H9 (cell line): ENCODE measurements around the gene SHMT2. TPM values are rescaled to one million over a fixed set of nuclear protein-coding genes. Genes with fewer than 3 reads are reported as not detected.

Experiments
- DNase-seq: peaks from one replicate; pipeline ENCODE4 v3.0.0-alpha.2; 2017
- H2AFZ ChIP-seq: one replicate; pipeline ENCODE4 v1.6.1; 2013; ENCODE audit warnings: mild to moderate bottlenecking, low read length, control low read depth, moderate library complexity
- H2AK5ac ChIP-seq: 2 replicates; pipeline ENCODE4 v1.6.1; 2013; ENCODE audit warnings: low read length, control low read depth, mixed read lengths; ENCODE audit not compliant: insufficient read length
- H2BK120ac ChIP-seq: one replicate; pipeline ENCODE4 v1.6.1; 2013; ENCODE audit warnings: low read depth, mild to moderate bottlenecking, low read length, control low read depth, inconsistent platforms; ENCODE audit not compliant: poor library complexity, severe bottlenecking
- H2BK12ac ChIP-seq: 2 replicates; pipeline ENCODE4 v1.6.1; 2013; ENCODE audit warnings: low read length, control low read depth, mixed read lengths, low read depth; ENCODE audit not compliant: insufficient read length
- H2BK15ac ChIP-seq: 2 replicates; pipeline ENCODE4 v1.6.1; 2013; ENCODE audit warnings: low read depth, low read length, control low read depth
- H2BK20ac ChIP-seq: one replicate; pipeline ENCODE4 v1.6.1; 2013; ENCODE audit warnings: low read depth, mild to moderate bottlenecking, low read length, control low read depth, inconsistent platforms; ENCODE audit not compliant: poor library complexity, severe bottlenecking
- H2BK5ac ChIP-seq: 2 replicates; pipeline ENCODE4 v1.6.1; 2013; ENCODE audit warnings: low read length, control low read depth, mixed read lengths; ENCODE audit not compliant: insufficient read length
- H3K14ac ChIP-seq: 2 replicates; pipeline ENCODE4 v1.6.1; 2013; ENCODE audit warnings: low read length, control low read depth; ENCODE audit not compliant: insufficient read depth
- H3K18ac ChIP-seq: 2 replicates; pipeline ENCODE4 v1.6.1; 2013; ENCODE audit warnings: low read depth, mild to moderate bottlenecking, mixed read lengths, low read length, control low read depth; ENCODE audit not compliant: insufficient read length
- H3K23ac ChIP-seq: 2 replicates; pipeline ENCODE4 v1.6.1; 2013; ENCODE audit warnings: low read length, control low read depth, mixed read lengths, low read depth; ENCODE audit not compliant: insufficient read length
- H3K23me2 ChIP-seq: 2 replicates; pipeline ENCODE4 v1.6.1; 2013; ENCODE audit warnings: low read depth, mild to moderate bottlenecking, mixed read lengths, low read length, control low read depth; ENCODE audit not compliant: insufficient read length, poor library complexity, severe bottlenecking
- H3K27ac ChIP-seq: 2 replicates; pipeline ENCODE4 v1.5.1; 2013; ENCODE audit warnings: low read length, control low read depth, mixed read lengths, low read depth; ENCODE audit not compliant: insufficient read length
- H3K27me3 ChIP-seq: 2 replicates; pipeline ENCODE4 v1.6.1; 2013; ENCODE audit warnings: low read length, control low read depth, inconsistent platforms; ENCODE audit not compliant: insufficient read depth
- H3K4ac ChIP-seq: 2 replicates; pipeline ENCODE4 v1.6.1; 2013; ENCODE audit warnings: low read depth, mild to moderate bottlenecking, control low read depth, inconsistent platforms, low read length, moderate library complexity
- H3K4me1 ChIP-seq: 2 replicates; pipeline ENCODE4 v1.6.1; 2013; ENCODE audit warnings: low read length, control low read depth, inconsistent platforms; ENCODE audit not compliant: insufficient read depth
- H3K4me2 ChIP-seq: 2 replicates; pipeline ENCODE4 v1.6.1; 2013; ENCODE audit warnings: low read length, control low read depth, mixed read lengths; ENCODE audit not compliant: insufficient read length, insufficient read depth
- H3K56ac ChIP-seq: 2 replicates; pipeline ENCODE4 v1.6.1; 2013; ENCODE audit warnings: low read depth, mild to moderate bottlenecking, mixed read lengths, low read length, control low read depth; ENCODE audit not compliant: insufficient read length
- H3K79me1 ChIP-seq: 2 replicates; pipeline ENCODE4 v1.6.1; 2013; ENCODE audit warnings: low read depth, mild to moderate bottlenecking, moderate library complexity, low read length, control low read depth, inconsistent platforms; ENCODE audit not compliant: insufficient read depth, poor library complexity, severe bottlenecking
- H3K79me2 ChIP-seq: 2 replicates; pipeline ENCODE4 v1.6.1; 2013; ENCODE audit warnings: low read length, control low read depth, inconsistent platforms; ENCODE audit not compliant: insufficient read depth
- H3K9ac ChIP-seq: 2 replicates; pipeline ENCODE4 v1.6.1; 2013; ENCODE audit warnings: low read length, control low read depth, mixed read lengths; ENCODE audit not compliant: insufficient read length; ENCODE audit errors: extremely low read depth
- H3K9me3 ChIP-seq: one replicate; pipeline ENCODE4 v1.6.1; 2013; ENCODE audit warnings: low read depth, low read length, inconsistent platforms; ENCODE audit not compliant: control insufficient read depth
- H3T11ph ChIP-seq: one replicate; pipeline ENCODE4 v1.6.1; 2013; ENCODE audit warnings: mild to moderate bottlenecking, low read length, control low read depth, inconsistent platforms
- H4K20me1 ChIP-seq: one replicate; pipeline ENCODE4 v1.6.1; 2013; ENCODE audit not compliant: control insufficient read depth, insufficient read length, insufficient read depth
- H4K5ac ChIP-seq: 2 replicates; pipeline ENCODE4 v1.6.1; 2013; ENCODE audit warnings: low read depth, mild to moderate bottlenecking, mixed read lengths, low read length, control low read depth; ENCODE audit not compliant: insufficient read length
- H4K8ac ChIP-seq: replicated peaks from 2 replicates; pipeline ENCODE4 v1.6.1; 2013; ENCODE audit warnings: low read length, control low read depth, mixed read lengths, low read depth; ENCODE audit not compliant: insufficient read length
- H4K91ac ChIP-seq: 2 replicates; pipeline ENCODE4 v1.6.1; 2013; ENCODE audit warnings: low read depth, mild to moderate bottlenecking, moderate library complexity, mixed read lengths, low read length, control low read depth; ENCODE audit not compliant: insufficient read length
- H3K27ac Mint-ChIP-seq, 3 experiments: 2 replicates in 2 of 3; 3 replicates in 1 of 3; pipeline ENCODE4 v1.8.0; 2020 to 2021; ENCODE audit warnings: mixed read lengths in 3 of 3, mild to moderate bottlenecking in 1 of 3, moderate library complexity in 1 of 3
- H3K27me3 Mint-ChIP-seq: 2 replicates; pipeline ENCODE4 v1.8.0; 2021; ENCODE audit warnings: low read depth, mild to moderate bottlenecking, moderate library complexity, mixed read lengths
- H3K36me3 Mint-ChIP-seq, 3 experiments: 2 replicates in 2 of 3; 3 replicates in 1 of 3; pipeline ENCODE4 v1.8.0; 2020 to 2021; ENCODE audit warnings: low read depth in 3 of 3, mixed read lengths in 3 of 3; ENCODE audit not compliant: insufficient read depth in 1 of 3
- H3K4me1 Mint-ChIP-seq, 2 experiments: 2 replicates each; pipeline ENCODE4 v1.8.0; 2020; ENCODE audit warnings: mixed read lengths in 2 of 2
- H3K4me3 Mint-ChIP-seq, 2 experiments: 2 replicates in 1 of 2; 3 replicates in 1 of 2; pipeline ENCODE4 v1.8.0; 2020 to 2021; ENCODE audit warnings: mild to moderate bottlenecking in 2 of 2, mixed read lengths in 2 of 2, moderate library complexity in 1 of 2
- H3K9me3 Mint-ChIP-seq, 2 experiments: 2 replicates in 1 of 2; 3 replicates in 1 of 2; pipeline ENCODE4 v1.8.0; 2020; ENCODE audit warnings: mild to moderate bottlenecking in 2 of 2, mixed read lengths in 2 of 2, moderate library complexity in 1 of 2
- CTCF ChIP-seq: fragments of 200-600 bp; sonication (generic); conservative IDR thresholded peaks from 3 replicates; pipeline ENCODE4 v1.8.0; 2021; ENCODE audit warnings: antibody characterized with exemption, mild to moderate bottlenecking
- WGBS: extraction: QIAGEN DNeasy Blood & Tissue Kit; methylation state at CpG from one replicate; pipeline ENCODE4 v1.1.7; 2013; ENCODE audit warnings: missing lambda C conversion rate, low lambda C conversion rate, mixed read lengths; ENCODE audit not compliant: insufficient read length; ENCODE audit errors: extremely low coverage; 5-methylcytosine and 5-hydroxymethylcytosine counted together
- total RNA-seq: library from RNA; stranded (reverse); gene quantifications from 2 replicates; pipeline ENCODE4 v1.2.1, GENCODE V29; 2021

SHMT2 gene
- total RNA-seq, 1 experiment from 2014 or later = 260 TPM

- Histone ChIP-seq H3K4ac (no peak overlapping the region), H3K9me3 (no peaks in the 10 kb centered on the region), H2BK12ac (no peak overlapping the region), H2BK20ac (no peak overlapping the region), H3K23ac (no peak overlapping the region), H3K23me2 (no peaks in the 10 kb centered on the region), H4K5ac (no peak overlapping the region), H3K27ac (no peak overlapping the region), H4K8ac (no peak overlapping the region), H3K4me1 (no peaks in the 10 kb centered on the region), H3K79me1 (no peaks in the 10 kb centered on the region), H3K18ac (no peak overlapping the region), H2AFZ (no peak overlapping the region), H3K14ac (no peak overlapping the region), H2BK15ac (no peak overlapping the region), H2BK120ac (no peak overlapping the region), H4K91ac (no peak overlapping the region), H3K9ac (no peak overlapping the region), H3K56ac (no peak overlapping the region), H3K4me2 (no peak overlapping the region), H4K20me1 (peaks cover 3% of the 10 kb centered on the region), H2BK5ac (no peak overlapping the region), H3T11ph (no peak overlapping the region), H3K27me3 (no peaks in the 10 kb centered on the region), H3K79me2 (no peaks in the 10 kb centered on the region), H2AK5ac (no peak overlapping the region)
- Mint-ChIP-seq H3K36me3 (peaks cover 54 to 90% (median 88%) of the 10 kb centered on the region in 3 experiments; a peak in 6 of 7 replicates), H3K9me3 (no peaks in the 10 kb centered on the region), H3K4me3 (no peak overlapping the region), H3K4me1 (peaks cover 4 to 5% of the 10 kb centered on the region in 2 experiments), H3K27me3 (no peaks in the 10 kb centered on the region), H3K27ac (no peak overlapping the region)
- WGBS = no CpG with 5 or more reads among the region's 20 CpGs
- no peak for TF ChIP-seq CTCF
- DNase-seq = no peak
Measured at GRCh38 chr12:57180321-57180989, 49.1 kb upstream of the SHMT2 start.
